GM18519 (cell line): Measurements from ENCODE around the gene DNA2.

Experiments used
- ATAC-seq: cut with Tn5 transposase; IDR thresholded peaks from one replicate; pipeline ENCODE4 v1.9.1; 2021; ENCODE audit warnings: mild to moderate bottlenecking, moderate library complexity; ENCODE audit not compliant: unreplicated experiment, low FRiP score

DNA2 gene

DNA sequence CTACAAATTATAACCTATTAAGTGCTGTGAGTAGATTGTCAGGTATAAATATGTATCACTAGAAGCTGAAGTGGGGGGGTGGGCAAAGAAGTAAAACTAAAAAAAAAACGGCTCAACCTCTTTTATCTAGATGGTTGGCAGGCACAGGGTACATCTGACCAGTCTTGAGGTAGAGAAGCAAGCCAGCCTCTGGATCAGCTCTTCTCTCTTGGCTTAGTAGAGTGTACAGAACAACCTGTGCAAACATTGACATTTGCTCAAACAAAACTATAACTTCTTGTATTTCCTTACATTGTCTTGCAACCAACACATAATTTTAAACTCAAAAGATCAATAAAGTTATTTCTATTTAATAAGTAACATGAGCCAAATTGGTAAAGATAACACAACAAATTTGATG lies 25.6 kb downstream of the DNA2 start:
- no peak for ATAC-seq

DNA sequence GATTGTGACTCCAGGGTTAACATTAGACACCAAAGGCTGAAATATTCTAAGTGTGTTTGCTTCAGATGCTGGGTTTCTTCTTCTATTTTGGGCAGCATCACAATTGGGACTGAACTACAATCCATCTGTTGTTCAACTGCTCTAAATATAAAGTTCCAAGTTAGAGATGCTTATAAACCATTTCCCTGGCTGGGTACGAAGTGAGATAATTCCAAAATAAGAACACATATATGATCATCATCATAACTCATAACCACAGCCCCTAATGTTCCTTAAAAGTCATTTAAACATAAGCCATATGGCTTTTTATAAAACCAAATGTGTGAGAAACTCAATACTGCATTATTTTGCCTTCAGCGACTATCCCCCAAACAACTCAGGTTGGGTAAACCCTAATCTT lies 28.8 kb downstream of the DNA2 start:
- no peak for ATAC-seq

- ATAC-seq: no peak
These were observed 30.9 kb downstream of the DNA2 start for GRCh38 chr10:68440898-68441297.

DNA sequence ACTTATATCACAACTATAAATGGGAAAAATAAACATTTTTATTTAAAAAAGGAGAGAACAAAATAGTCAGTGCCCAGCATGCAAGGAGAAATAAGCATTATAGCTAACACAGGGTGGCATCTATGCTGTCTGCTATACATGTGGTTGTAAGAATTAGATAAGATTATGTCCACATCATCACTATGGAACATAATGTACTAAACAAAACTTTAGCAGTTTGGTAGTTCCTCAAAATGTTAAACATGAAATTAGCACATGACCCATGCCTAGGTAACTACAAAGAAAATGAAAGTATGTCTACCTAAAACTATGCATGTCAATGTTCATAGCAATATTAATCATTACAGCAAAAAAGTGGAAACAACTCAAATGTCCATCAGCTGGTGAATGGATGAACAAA lies 36.0 kb downstream of the DNA2 start:
- no peak for ATAC-seq

DNA sequence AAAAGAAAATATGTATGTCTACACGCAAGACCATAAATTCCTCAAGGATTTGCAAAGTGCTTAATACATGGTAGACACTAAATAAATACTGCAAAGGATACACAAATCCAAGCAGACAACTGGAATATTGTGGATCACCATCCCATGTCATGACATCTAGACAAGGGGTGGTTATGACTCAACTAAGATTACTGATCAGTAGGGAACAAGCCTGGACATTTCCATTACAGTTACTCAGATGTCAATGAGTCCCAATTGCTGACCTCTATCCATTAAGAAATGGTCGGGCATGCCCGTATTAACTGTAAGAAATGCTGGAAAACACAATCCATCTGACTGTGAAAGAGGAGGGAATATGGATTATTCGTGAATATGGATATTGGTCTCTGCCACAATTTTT lies 37.1 kb downstream of the DNA2 start:
- ATAC-seq: no peak

GRCh38 chr10:68428396-68429104 lies 43.2 kb downstream of the DNA2 start:
- ATAC-seq: no peak

DNA sequence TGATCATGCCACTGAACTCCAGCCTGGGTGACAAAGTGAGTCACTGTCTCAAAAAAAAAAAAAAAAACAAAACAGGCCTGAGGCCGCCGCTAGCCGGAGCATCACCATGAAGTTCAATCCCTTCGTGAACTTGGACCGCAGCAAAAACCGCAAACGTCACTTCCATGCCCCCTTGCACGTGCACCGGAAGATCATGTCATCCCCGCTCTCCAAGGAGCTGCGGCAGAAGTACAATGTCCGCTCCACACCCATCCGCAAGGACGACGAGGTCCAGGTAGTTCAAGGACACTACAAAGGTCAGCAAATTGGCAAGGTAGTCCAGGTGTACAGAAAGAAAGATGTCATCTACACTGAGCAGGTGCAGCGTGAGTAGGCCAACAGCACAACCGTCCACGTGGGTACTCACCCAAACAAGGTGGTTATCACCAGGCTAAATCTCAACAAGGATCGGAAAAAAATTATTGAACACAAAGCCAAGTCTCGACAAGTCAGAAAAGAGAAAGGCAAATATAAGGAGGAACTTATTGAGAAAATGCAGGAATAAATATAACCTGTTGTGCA lies 47.2 kb downstream of the DNA2 start:
- no peak for ATAC-seq

- ATAC-seq: no peak
These were observed 48.3 kb downstream of the DNA2 start for GRCh38 chr10:68423522-68423921.

GRCh38 chr10:68419376-68419775 lies 52.4 kb downstream of the DNA2 start:
- ATAC-seq: no peak

DNA sequence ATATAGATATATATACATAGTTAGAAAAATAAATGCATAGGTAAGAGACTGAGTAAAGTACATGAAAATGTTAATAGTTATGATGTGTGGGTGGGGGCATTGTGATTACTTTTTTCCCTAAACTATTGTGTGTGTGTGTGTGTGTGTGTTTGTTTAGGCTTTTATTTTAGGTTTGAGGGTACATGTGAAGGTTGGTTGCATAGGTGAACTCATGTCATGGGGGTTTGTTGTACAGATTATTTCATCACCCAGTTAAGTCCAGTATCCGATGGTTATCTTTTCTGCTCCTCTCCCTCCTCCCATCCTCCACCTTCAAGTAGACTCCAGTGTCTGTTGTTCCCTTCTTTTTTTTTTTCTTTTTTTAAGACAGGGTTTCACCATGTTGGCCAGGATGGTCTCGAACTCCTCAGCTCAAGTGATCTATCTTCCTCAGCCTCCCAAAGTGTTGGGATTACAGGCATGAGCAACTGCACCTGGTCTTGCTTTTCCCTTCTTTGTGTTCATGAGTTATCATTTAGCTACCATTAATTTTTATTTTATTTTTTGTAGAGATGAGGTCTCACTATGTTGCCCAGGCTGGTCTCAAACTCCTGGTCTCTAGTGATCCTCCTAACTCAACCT lies 62.8 kb downstream of the DNA2 start:
- ATAC-seq: no peak

- ATAC-seq: peak; percentile 98
These were observed 64.8 kb downstream of the DNA2 start, which contains the start of gene RUFY2 for GRCh38 chr10:68406815-68407548. Gene RUFY2, minus strand, starts transcription at chr10:68407277. Its CDS starts 88 bp downstream, at chr10:68407189.

DNA sequence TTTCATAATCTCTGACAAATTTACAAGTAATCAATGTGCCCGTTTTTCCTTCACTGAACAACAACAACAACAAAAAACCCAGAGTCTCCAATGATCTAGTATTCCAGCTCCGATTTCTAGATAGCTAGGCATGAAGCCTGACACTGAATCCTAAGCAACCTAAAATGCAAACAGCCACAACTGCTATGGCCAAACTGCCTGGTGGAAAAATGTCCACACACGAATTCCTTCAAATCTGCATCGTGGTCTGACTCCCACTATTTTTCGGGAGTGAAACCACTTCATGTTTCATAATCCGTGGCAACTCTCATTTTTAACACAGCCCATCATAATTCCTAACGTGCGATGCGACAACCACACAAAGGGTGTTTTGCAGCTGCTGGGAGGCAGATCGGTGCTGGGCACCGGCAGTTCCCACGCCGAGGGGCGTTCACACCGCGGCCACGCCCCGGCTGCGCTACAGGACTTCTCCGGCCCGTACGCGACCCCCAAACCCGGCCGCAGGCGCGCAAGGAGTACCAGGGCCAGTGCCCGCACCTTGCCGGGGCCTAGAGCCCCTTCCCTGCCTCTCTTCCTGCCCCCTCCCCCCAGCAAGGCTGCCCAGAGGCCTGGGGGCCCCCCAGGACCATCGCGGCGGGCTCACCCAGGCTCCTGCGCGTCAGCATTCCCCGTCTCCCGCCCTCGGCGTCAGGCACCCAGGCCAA lies 65.5 kb downstream of the DNA2 start:
- ATAC-seq: peak; percentile 10

GRCh38 chr10:68403701-68404100 lies 68.1 kb downstream of the DNA2 start:
- ATAC-seq: no peak

- no peak for ATAC-seq
These were observed 69.5 kb downstream of the DNA2 start for GRCh38 chr10:68402276-68402675.

DNA sequence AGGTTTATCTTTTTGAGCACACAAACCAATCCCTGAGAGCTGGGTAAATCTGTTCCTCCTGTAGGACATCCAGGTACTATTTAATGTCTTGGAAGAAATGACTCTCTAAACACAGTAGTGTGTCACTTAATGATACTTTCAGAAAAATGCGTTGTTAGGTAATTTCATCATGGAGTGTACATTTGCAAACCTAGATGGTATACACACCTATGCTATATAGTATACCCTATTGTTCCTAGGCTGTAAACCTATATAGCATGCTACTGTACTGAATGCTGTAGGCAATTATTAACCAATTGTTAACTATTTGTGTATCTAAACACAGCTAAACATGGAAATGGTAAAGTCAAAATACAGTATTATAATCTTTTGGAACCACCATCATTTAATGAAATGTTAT lies 74.8 kb downstream of the DNA2 start:
- no peak for ATAC-seq

DNA sequence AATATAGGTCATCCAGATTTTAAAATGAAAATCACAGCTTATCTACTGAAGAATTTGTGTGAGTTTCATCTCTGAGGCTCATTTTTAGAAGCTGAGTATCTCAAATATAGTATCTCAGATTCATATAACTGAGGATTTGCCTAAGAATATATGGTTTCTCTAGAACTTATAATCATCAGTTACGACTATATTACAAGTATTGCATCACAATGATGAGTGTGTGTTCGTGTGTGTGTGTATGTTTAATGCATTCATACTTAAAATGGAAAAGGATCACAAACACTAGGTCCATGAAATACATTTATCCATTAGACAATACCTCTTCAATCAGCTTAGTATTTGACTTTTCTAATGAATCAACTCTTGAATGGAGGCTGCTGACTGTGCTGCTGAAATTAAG lies 86.0 kb downstream of the DNA2 start:
- no peak for ATAC-seq

DNA sequence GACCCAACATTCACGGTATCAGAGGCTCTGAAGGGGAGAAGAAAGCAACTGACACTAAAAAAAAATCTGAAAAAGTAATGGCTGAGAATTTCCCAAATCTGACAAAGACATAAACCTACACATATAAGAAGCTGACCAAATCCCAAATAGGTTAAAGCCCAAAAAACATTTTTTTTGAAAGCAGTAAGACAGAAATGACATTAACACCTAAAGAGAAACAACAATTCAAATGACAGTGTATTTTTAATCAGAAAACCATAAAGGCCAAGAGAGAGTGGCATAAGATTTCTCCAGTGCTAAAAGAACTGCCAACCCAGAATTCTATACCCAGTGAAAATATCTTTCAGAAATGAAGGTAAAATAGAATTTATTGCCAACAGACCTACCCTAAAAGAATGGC lies 100.2 kb downstream of the DNA2 start:
- ATAC-seq: no peak

DNA sequence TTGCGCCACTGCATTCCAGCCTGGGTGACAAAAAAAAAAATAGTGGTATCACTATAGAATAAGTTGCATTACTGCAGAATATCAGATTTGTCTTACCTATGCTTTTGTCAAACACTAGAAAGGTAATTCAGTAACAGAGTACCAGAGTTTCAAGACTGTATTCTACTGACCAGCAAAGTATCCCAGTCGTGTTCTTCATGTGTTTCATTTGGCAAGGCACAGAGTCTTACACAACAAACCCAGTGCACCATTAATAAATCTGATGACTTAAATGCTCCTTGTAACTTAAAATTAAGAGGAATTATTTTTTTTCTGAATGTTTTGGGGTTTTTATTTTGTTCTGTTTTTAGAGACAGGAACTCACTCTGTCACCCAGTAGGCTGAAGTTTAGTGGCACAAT lies 104.7 kb downstream of the DNA2 start:
- ATAC-seq: no peak

- no peak for ATAC-seq
These were observed 105.2 kb downstream of the DNA2 start for GRCh38 chr10:68366600-68366999.

GRCh38 chr10:68365611-68366010 lies 106.2 kb downstream of the DNA2 start:
- ATAC-seq: no peak
